Right ventricle myocardium inferior (tissue), 1 donor: ENCODE results near the gene KIAA1614. TPM values are rescaled to one million over a fixed set of nuclear protein-coding genes. Genes with fewer than 3 reads are reported as not detected.

Experiments used
- ATAC-seq: fragments of 200-7000 bp; cut with Tn5 transposase; one replicate; pipeline ENCODE4 v1.9.1; 2020; ENCODE audit warnings: mild to moderate bottlenecking, moderate library complexity
- DNase-seq: peaks from one replicate; pipeline ENCODE4 v3.0.0; 2021; ENCODE audit errors: missing footprints
- intact Hi-C: fragments of 100-400 bp; cut with DNase I; formaldehyde crosslinking; loops from one replicate; pipeline ENCODE4 v1.11.0; 2022
- total RNA-seq: library from RNA; stranded (reverse); fragmentation: NEBNext Ultra II Directional; extraction: Animal tissue kit (Norgen Biotek cat#: 25700); gene quantifications from one replicate; pipeline ENCODE4 v1.2.1, GENCODE V29; 2021
- donor health status: DM: no; HTN: yes; CAD: no; lungs with severe emphysema.

KIAA1614 gene
- total RNA-seq, 1 donor from 2014 or later = 6.4 TPM

- ATAC-seq (no peak), DNase-seq (no peak)
- intact Hi-C loops = no loop called here
Observed at GRCh38 chr1:180921891-180922630, 9.4 kb downstream of the KIAA1614 start.

DNA sequence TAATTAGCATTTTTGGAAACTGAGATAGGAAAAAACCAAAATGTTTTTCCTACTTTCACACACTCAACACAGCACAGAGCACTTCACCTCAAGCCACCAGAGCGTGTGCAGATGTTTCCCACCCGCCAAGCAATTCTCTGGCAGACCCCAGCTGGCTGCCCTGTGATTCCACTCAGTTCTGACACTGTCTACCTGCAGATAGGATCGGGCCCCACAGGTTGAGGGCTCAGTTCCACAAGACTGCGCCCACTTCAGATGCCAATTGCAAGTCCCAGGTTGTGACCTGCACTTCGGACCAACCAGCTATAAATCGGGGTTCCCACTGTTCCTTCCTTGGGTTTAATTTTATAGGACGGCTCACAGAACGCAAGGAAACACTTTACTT is 9.9 kb downstream of the KIAA1614 start:
- ATAC-seq = no peak
- DNase-seq = no peak
- intact Hi-C loops = no loop called here

DNA sequence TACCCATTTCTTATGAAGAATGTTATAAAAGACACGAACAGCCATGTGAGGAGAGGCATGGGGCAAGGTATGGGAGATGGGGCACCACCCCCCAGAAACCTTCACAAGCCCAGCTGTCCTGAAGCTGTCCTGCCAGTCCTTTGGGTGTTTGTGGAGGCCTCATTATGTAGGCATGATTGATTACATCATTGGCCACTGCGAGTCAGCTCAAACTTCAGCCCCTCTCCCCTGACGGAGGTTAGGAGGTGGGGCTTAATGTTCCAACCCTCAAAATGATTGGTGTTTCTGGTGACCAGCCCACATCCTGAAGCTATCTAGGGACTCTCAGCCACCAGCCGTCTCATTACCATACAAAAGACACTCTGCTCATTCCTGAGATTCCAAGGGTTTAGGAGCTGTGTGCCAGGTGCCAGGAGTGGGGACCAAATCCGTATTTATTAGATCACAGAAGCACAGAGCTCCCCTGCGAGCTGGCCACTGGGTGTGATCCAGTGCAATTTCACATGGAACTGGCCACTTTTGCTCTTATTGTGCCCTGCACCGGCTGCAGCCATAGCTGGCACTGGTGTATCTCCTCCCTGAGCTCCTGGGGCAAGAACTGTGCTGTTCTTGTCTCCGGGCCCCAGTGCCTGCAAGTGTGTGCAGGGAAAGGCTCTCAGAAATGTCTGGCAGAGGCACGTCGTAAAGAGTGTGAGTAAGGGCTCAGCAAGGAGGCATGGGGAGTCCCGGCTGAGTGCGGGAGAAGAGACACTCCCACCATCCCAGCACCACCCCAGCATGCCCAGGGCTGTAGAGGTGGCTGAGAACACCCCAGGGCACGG is 10.5 kb downstream of the KIAA1614 start:
- intact Hi-C loops = no loop called here
- DNase-seq = no peak
- ATAC-seq = no peak

- ATAC-seq = no peak
- intact Hi-C loops = no loop called here
- DNase-seq = no peak
Observed at GRCh38 chr1:180923887-180924286, 11.2 kb downstream of the KIAA1614 start.

DNA sequence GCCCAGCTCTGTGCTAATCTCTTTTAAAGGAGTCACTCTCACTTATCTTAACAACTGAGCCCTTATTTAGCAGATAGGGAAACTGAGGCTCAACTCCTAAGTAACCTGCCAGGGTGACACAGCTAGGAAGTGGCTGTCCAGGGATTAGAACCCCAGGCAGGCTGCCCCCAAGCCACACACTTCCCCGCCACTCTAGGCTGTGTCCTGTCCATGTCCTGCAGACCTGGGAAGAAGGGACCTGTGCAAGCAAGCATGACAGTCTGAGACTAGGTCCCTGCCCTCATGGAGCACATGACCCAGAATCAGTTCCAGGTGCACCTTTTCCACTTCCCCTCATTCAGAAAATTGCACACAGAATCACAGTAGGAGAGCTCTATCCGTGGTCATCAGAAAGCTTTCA is 12.2 kb downstream of the KIAA1614 start:
- intact Hi-C loops = loop anchor here (5.0 kb wide), 2 partner anchors 97 to 227 kb away; partner anchors contain the start of gene STX6
- DNase-seq = no peak
- ATAC-seq = no peak

DNA sequence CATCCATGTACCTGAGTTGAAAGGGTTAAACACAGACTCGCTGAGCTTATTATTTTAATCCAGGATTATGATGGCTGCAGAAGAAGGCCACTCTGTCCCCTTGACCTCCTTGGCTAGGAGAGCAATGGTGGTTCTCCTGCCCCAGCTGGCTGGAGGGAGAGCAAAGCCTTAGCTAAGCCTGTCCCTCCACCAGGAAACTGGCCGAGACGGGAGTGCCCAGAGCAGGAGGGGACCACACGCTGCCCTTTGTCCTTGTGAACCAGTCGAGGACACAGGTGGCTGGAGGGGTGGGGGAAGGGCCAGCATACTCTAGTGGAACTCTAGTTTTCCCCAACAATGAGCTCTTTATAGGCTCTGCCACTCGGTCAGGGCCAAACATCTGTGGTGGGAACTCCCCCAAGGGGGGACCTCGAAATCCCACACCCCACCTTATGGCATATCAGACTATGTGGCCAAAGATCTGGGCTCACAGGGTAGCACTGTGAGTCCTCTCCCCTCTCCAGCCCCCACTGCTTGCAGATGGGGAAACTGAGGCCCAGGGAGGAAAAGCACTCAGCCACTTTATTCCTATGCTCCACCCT is 12.9 kb downstream of the KIAA1614 start:
- DNase-seq (no peak), ATAC-seq (no peak)
- intact Hi-C loops = loop anchor here (5.0 kb wide), 2 partner anchors 97 to 227 kb away; partner anchors contain the start of gene STX6

DNA sequence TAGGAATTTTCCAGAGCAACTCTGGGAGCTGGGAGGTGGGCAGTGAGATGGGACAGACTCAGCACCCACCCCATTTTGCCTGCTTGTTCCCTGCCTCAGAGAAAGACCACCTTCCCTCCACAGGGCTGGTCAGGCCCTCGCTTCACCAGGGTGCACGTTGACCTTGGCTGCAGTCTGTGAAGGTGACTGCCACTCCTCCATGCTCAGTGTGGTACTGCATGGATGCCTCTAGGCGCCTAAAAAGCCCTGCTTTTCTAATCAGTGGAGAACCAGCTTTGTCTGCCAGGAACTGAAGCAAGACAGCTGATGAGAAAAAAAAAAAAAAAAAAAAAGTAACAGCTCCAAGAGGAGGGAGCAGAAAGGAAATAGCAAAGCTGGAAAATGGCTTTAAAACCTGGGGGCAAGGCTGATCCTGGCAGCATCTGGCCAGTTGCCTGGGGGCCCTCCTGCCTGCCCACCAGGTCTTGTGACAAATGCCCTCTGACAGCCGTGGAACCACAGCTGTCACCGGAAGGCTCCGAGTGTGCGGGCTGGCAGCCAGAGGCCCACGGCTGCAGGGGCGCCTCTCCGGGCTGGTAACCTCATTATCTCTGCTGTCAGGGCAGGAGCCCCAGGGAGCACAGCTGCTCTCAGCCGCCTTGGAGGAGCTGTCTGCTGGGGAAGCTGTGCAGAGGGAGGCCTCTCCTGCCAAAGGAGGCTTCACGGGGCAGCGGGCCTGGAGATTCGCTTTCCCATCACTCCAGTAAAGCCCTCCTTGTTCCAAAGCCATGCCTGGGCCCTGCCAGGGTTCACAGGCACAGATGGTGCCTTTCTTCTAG is 13.7 kb downstream of the KIAA1614 start:
- ATAC-seq (peak; percentile 81), DNase-seq (peak; percentile 86)
- intact Hi-C loops = loop anchor here (5.0 kb wide), 2 partner anchors 96 to 226 kb away; partner anchors contain the start of gene STX6

DNA sequence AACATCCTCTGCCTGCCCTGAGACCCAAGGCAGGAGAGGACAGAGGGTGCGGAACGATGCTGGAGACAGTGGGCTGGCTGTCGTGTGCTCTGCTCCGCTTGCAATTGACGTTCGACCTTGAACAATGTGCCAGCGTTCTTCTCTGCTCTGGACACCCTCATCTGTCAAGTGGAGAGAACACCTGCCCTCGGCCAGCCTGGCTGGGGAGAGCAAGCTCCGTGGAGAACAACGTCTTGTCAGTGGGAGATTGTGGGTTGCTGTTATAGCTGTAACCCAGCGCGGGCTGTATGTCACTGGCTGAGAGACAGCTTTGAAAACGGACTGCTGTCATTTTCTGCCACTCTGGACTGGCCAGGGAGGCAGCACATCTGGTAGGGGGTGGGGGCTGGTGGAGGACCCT is 14.7 kb downstream of the KIAA1614 start:
- ATAC-seq = peak; percentile 71
- intact Hi-C loops = loop anchor here (5.0 kb wide), 2 partner anchors 95 to 225 kb away; partner anchors contain the start of gene STX6
- no peak for DNase-seq

DNA sequence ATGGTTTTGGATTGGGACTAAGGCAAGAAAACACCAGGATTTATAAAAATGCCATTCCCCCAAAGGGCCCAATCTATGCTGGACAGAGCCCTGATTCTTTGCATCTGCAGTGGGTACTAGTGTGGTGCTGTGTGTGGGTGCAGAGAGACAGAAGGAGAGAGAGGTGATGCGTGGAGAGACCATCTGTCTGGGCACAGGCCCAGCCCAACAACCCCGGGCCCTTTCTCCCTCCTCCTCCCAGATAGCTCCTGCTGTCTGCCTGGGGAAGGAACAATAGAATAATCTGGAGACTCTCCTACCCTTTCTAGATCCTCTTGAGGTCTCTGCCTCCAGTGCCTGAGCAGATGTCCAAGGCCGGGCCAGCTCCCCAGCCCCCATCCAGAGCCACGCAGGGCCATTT is 15.1 kb downstream of the KIAA1614 start:
- intact Hi-C loops = loop anchor here (5.0 kb wide), 2 partner anchors 94 to 224 kb away; partner anchors contain the start of gene STX6
- no peak for DNase-seq
- no peak for ATAC-seq

GRCh38 chr1:180928331-180929230 is 15.9 kb downstream of the KIAA1614 start:
- ATAC-seq = no peak
- intact Hi-C loops = loop anchor here (5.0 kb wide), 2 partner anchors 94 to 224 kb away; partner anchors contain the start of gene STX6
- DNase-seq = peak; percentile 13

- intact Hi-C loops = loop anchor here (5.0 kb wide), 2 partner anchors 93 to 223 kb away; partner anchors contain the start of gene STX6
- no peak for ATAC-seq
- DNase-seq = no peak
Observed at GRCh38 chr1:180929389-180929788, 16.7 kb downstream of the KIAA1614 start.

- no peak for ATAC-seq
- intact Hi-C loops = no loop called here
- DNase-seq = peak; percentile 68
Observed at GRCh38 chr1:180930687-180931086, 18.0 kb downstream of the KIAA1614 start.

GRCh38 chr1:180931529-180931928 is 18.8 kb downstream of the KIAA1614 start:
- no peak for DNase-seq
- intact Hi-C loops = no loop called here
- no peak for ATAC-seq

- intact Hi-C loops = no loop called here
Observed at GRCh38 chr1:180932378-180932777, 19.7 kb downstream of the KIAA1614 start.

GRCh38 chr1:180933141-180933540 is 20.4 kb downstream of the KIAA1614 start:
- ATAC-seq = no peak
- DNase-seq = no peak
- intact Hi-C loops = no loop called here

More at GRCh38 chr1:180932378-180932777, 19.7 kb downstream of the KIAA1614 start:
- DNase-seq (no peak), ATAC-seq (no peak)

GRCh38 chr1:180934563-180934962 is 21.9 kb downstream of the KIAA1614 start:
- no peak for ATAC-seq
- intact Hi-C loops = no loop called here
- DNase-seq = no peak

- no peak for ATAC-seq
- no peak for DNase-seq
- intact Hi-C loops = no loop called here
Observed at GRCh38 chr1:180935326-180936109, 22.8 kb downstream of the KIAA1614 start.
